T-helper 2 cell treated with Interferon-gamma antibody and Interleukin-4, amounts not matched to agents 5 μg/mL and 100 μg/mL, for 36 hours (primary cell): Measurements from ENCODE around the gene RHOF.

Experiments
- DNase-seq: peaks from one replicate; pipeline ENCODE4 v3.0.0; 2021; ENCODE audit warnings: low spot score
- H3K27ac Mint-ChIP-seq: one replicate; pipeline ENCODE4 v1.8.0; 2021; ENCODE audit warnings: mild to moderate bottlenecking, mixed read lengths
- H3K27me3 Mint-ChIP-seq: one replicate; pipeline ENCODE4 v1.8.0; 2021; ENCODE audit warnings: low read depth, mixed read lengths
- H3K36me3 Mint-ChIP-seq: one replicate; pipeline ENCODE4 v1.8.0; 2021; ENCODE audit warnings: low read depth, mixed read lengths
- H3K4me1 Mint-ChIP-seq: one replicate; pipeline ENCODE4 v1.8.0; 2021; ENCODE audit warnings: low read depth, mixed read lengths
- H3K4me3 Mint-ChIP-seq: one replicate; pipeline ENCODE4 v1.8.0; 2022; ENCODE audit warnings: mild to moderate bottlenecking, moderate library complexity, mixed read lengths
- H3K9me3 Mint-ChIP-seq: one replicate; pipeline ENCODE4 v1.8.0; 2021; ENCODE audit warnings: mixed read lengths

The RHOF gene

GRCh38 chr12:121826318-121827150, 33.0 kb upstream of the RHOF start:
- no peaks in the 10 kb centered on the region for H3K4me1 Mint-ChIP-seq
- peaks cover 53% of the 10 kb centered on the region for H3K36me3 Mint-ChIP-seq
- no peaks in the 10 kb centered on the region for H3K27me3 Mint-ChIP-seq
- no peak for DNase-seq
- no peaks in the 10 kb centered on the region for H3K9me3 Mint-ChIP-seq
- peak overlapping the region; percentile 34 for H3K27ac Mint-ChIP-seq
- no peak overlapping the region for H3K4me3 Mint-ChIP-seq

- H3K36me3 Mint-ChIP-seq: peaks cover 52% of the 10 kb centered on the region
- H3K4me3 Mint-ChIP-seq: no peak overlapping the region
- no peak for DNase-seq
- H3K9me3 Mint-ChIP-seq: no peaks in the 10 kb centered on the region
- H3K27ac Mint-ChIP-seq: no peak overlapping the region
- no peaks in the 10 kb centered on the region for H3K27me3 Mint-ChIP-seq
- no peaks in the 10 kb centered on the region for H3K4me1 Mint-ChIP-seq
These were observed 31.6 kb upstream of the RHOF start for GRCh38 chr12:121825041-121825523.

- Mint-ChIP-seq H3K4me3 (no peak overlapping the region), H3K4me1 (no peaks in the 10 kb centered on the region), H3K27ac (no peak overlapping the region), H3K27me3 (no peaks in the 10 kb centered on the region), H3K36me3 (peaks cover 50% of the 10 kb centered on the region), H3K9me3 (no peaks in the 10 kb centered on the region)
- DNase-seq: no peak
These were observed 30.2 kb upstream of the RHOF start for GRCh38 chr12:121823727-121824115.

- Mint-ChIP-seq H3K4me1 (no peaks in the 10 kb centered on the region), H3K4me3 (no peak overlapping the region), H3K27me3 (no peaks in the 10 kb centered on the region), H3K9me3 (no peaks in the 10 kb centered on the region), H3K36me3 (peaks cover 45% of the 10 kb centered on the region), H3K27ac (no peak overlapping the region)
- no peak for DNase-seq
These were observed 29.7 kb upstream of the RHOF start for GRCh38 chr12:121823101-121823726.

- H3K36me3 Mint-ChIP-seq: peaks cover 50% of the 10 kb centered on the region
- DNase-seq: no peak
- H3K27me3 Mint-ChIP-seq: no peaks in the 10 kb centered on the region
- H3K9me3 Mint-ChIP-seq: no peaks in the 10 kb centered on the region
- no peak overlapping the region for H3K4me3 Mint-ChIP-seq
- H3K27ac Mint-ChIP-seq: no peak overlapping the region
- H3K4me1 Mint-ChIP-seq: no peaks in the 10 kb centered on the region
These were observed 29.1 kb upstream of the RHOF start for GRCh38 chr12:121822393-121823100.

GRCh38 chr12:121820056-121820455, 26.6 kb upstream of the RHOF start:
- Mint-ChIP-seq H3K36me3 (peaks cover 54% of the 10 kb centered on the region), H3K27me3 (no peaks in the 10 kb centered on the region), H3K9me3 (no peaks in the 10 kb centered on the region), H3K4me1 (no peaks in the 10 kb centered on the region), H3K27ac (no peak overlapping the region), H3K4me3 (no peak overlapping the region)
- DNase-seq: no peak

- Mint-ChIP-seq H3K4me1 (no peaks in the 10 kb centered on the region), H3K4me3 (no peak overlapping the region), H3K36me3 (peaks cover 58% of the 10 kb centered on the region), H3K9me3 (no peaks in the 10 kb centered on the region), H3K27me3 (no peaks in the 10 kb centered on the region), H3K27ac (peak overlapping the region; percentile 26)
- DNase-seq: no peak
These were observed 25.9 kb upstream of the RHOF start for GRCh38 chr12:121819212-121819949.

GRCh38 chr12:121817648-121818043, 24.2 kb upstream of the RHOF start:
- Mint-ChIP-seq H3K4me1 (peaks cover 10% of the 10 kb centered on the region), H3K27ac (no peak overlapping the region), H3K27me3 (no peaks in the 10 kb centered on the region), H3K4me3 (no peak overlapping the region), H3K36me3 (peaks cover 61% of the 10 kb centered on the region), H3K9me3 (no peaks in the 10 kb centered on the region)
- no peak for DNase-seq

- Mint-ChIP-seq H3K4me3 (no peak overlapping the region), H3K27ac (no peak overlapping the region), H3K4me1 (peaks cover 14% of the 10 kb centered on the region), H3K9me3 (no peaks in the 10 kb centered on the region), H3K27me3 (no peaks in the 10 kb centered on the region), H3K36me3 (peaks cover 64% of the 10 kb centered on the region)
- DNase-seq: no peak
These were observed 23.6 kb upstream of the RHOF start for GRCh38 chr12:121816925-121817647.

GRCh38 chr12:121815263-121815662, 21.8 kb upstream of the RHOF start:
- Mint-ChIP-seq H3K36me3 (peaks cover 63% of the 10 kb centered on the region), H3K27ac (peak overlapping the region; percentile 21)

GRCh38 chr12:121814429-121815119, 21.1 kb upstream of the RHOF start:
- Mint-ChIP-seq H3K36me3 (peaks cover 63% of the 10 kb centered on the region), H3K27ac (no peak overlapping the region), H3K4me1 (peaks cover 25% of the 10 kb centered on the region), H3K9me3 (no peaks in the 10 kb centered on the region), H3K27me3 (no peaks in the 10 kb centered on the region), H3K4me3 (no peak overlapping the region)
- DNase-seq: no peak

More at GRCh38 chr12:121815263-121815662, 21.8 kb upstream of the RHOF start:
- DNase-seq: no peak
- Mint-ChIP-seq H3K4me1 (peaks cover 24% of the 10 kb centered on the region), H3K4me3 (no peak overlapping the region), H3K27me3 (no peaks in the 10 kb centered on the region), H3K9me3 (no peaks in the 10 kb centered on the region)

- Mint-ChIP-seq H3K4me3 (no peak overlapping the region), H3K36me3 (peaks cover 64% of the 10 kb centered on the region), H3K4me1 (peaks cover 29% of the 10 kb centered on the region), H3K27ac (no peak overlapping the region), H3K9me3 (no peaks in the 10 kb centered on the region), H3K27me3 (no peaks in the 10 kb centered on the region)
- no peak for DNase-seq
These were observed 20.5 kb upstream of the RHOF start for GRCh38 chr12:121813951-121814350.
